IMR-90 (cell line): ENCODE data around the gene CPNE9. TPM values are rescaled to one million over a fixed set of nuclear protein-coding genes. Genes with fewer than 3 reads are reported as not detected.
A peak's percentile ranks its signal among the peaks of the same experiment; 100 is the strongest.

Source experiments
- ATAC-seq: fragments of 200-7000 bp; cut with Tn5 transposase; 2 replicates; pipeline ENCODE4 v1.9.1; 2020; ENCODE audit warnings: low read depth, mild to moderate bottlenecking, moderate library complexity
- BruUV-seq: library from RNA; stranded (reverse); fragments of 400-500 nt; replicated peaks from 2 replicates; lab custom pipeline; 2021; lab: Mats Ljungman, UMichigan
- CTCF ChIA-PET: fragments of 300-600 bp; formaldehyde crosslinking; extraction: SDS; loops from one replicate; lab custom pipeline; 2021; ENCODE audit warnings: antibody characterized with exemption; lab: Yijun Ruan, JAX
- POLR2A ChIA-PET: fragments of 300-600 bp; sonication (Branson Sonifier 250); formaldehyde crosslinking; loops from one replicate; lab custom pipeline; 2022; ENCODE audit warnings: antibody characterized with exemption; ENCODE audit not compliant: unreplicated experiment; lab: Charles Lee
- DNase-seq: peaks from one replicate; pipeline ENCODE4 v3.0.0; 2013
- H2AFZ ChIP-seq: replicated peaks from 2 replicates; pipeline ENCODE3; 2013; ENCODE audit warnings: low read length, mild to moderate bottlenecking; ENCODE audit not compliant: poor library complexity
- H2AK5ac ChIP-seq: 2 replicates; pipeline ENCODE4 v1.6.1; 2013; ENCODE audit warnings: low read depth, low read length, inconsistent platforms
- H2AK9ac ChIP-seq: replicated peaks from 2 replicates; pipeline ENCODE3; 2013; ENCODE audit warnings: mild to moderate bottlenecking, low read depth, low read length, moderate library complexity; ENCODE audit not compliant: poor library complexity
- H2BK120ac ChIP-seq: 2 replicates; pipeline ENCODE4 v1.6.1; 2013; ENCODE audit warnings: low read depth, low read length, inconsistent platforms
- H2BK15ac ChIP-seq: 3 replicates; pipeline ENCODE4 v1.6.1; 2013; ENCODE audit warnings: low read depth, low read length, inconsistent platforms
- H2BK20ac ChIP-seq: 2 replicates; pipeline ENCODE4 v1.6.1; 2013; ENCODE audit warnings: low read depth, mild to moderate bottlenecking, inconsistent platforms, low read length, moderate library complexity
- H2BK5ac ChIP-seq: 2 replicates; pipeline ENCODE4 v1.6.1; 2013; ENCODE audit warnings: mild to moderate bottlenecking, low read depth, low read length, inconsistent platforms; ENCODE audit not compliant: poor library complexity, severe bottlenecking
- H3K14ac ChIP-seq: replicated peaks from 2 replicates; pipeline ENCODE4 v1.6.1; 2013; ENCODE audit warnings: low read depth, low read length, inconsistent platforms
- H3K18ac ChIP-seq: 2 replicates; pipeline ENCODE4 v1.6.1; 2013; ENCODE audit warnings: low read depth, low read length, control low read depth
- H3K23ac ChIP-seq: 2 replicates; pipeline ENCODE4 v1.6.1; 2013; ENCODE audit warnings: low read depth, low read length, inconsistent platforms
- H3K27ac ChIP-seq: 2 replicates; pipeline ENCODE4 v1.5.1; 2013; ENCODE audit warnings: mild to moderate bottlenecking, control low read depth, low read length; ENCODE audit not compliant: insufficient read depth
- H3K27me3 ChIP-seq: 2 replicates; pipeline ENCODE4 v1.6.1; 2013; ENCODE audit warnings: low read length; ENCODE audit not compliant: control insufficient read depth, insufficient read depth
- H3K36me3 ChIP-seq: 2 replicates; pipeline ENCODE4 v1.6.1; 2013; ENCODE audit warnings: low read length, mixed read lengths; ENCODE audit not compliant: control insufficient read depth, insufficient read depth
- H3K4ac ChIP-seq: 2 replicates; pipeline ENCODE4 v1.6.1; 2013; ENCODE audit warnings: low read depth, low read length, inconsistent platforms
- H3K4me1 ChIP-seq: 2 replicates; pipeline ENCODE4 v1.6.1; 2013; ENCODE audit warnings: low read length, mixed read lengths; ENCODE audit not compliant: control insufficient read depth, insufficient read depth
- H3K4me2 ChIP-seq: 2 replicates; pipeline ENCODE4 v1.6.1; 2013; ENCODE audit warnings: low read depth, mild to moderate bottlenecking, control low read depth, low read length, moderate library complexity
- H3K4me3 ChIP-seq: 2 replicates; pipeline ENCODE4 v1.5.1; 2013; ENCODE audit warnings: low read depth, mild to moderate bottlenecking, control low read depth, low read length, moderate library complexity; ENCODE audit not compliant: insufficient read depth
- H3K56ac ChIP-seq: 2 replicates; pipeline ENCODE4 v1.6.1; 2013; ENCODE audit warnings: low read length, inconsistent platforms; ENCODE audit not compliant: insufficient read depth; ENCODE audit errors: extremely low read depth
- H3K79me1 ChIP-seq, 2 experiments: 2 replicates each; pipeline ENCODE4 v1.6.1; 2013; ENCODE audit warnings: low read length in 2 of 2, inconsistent platforms in 1 of 2, low read depth in 1 of 2
- H3K9ac ChIP-seq: 2 replicates; pipeline ENCODE4 v1.6.1; 2013; ENCODE audit warnings: low read depth, low read length, control low read depth
- H3K9me1 ChIP-seq: 2 replicates; pipeline ENCODE4 v1.6.1; 2013; ENCODE audit warnings: low read length, inconsistent platforms; ENCODE audit not compliant: insufficient read depth
- H3K9me3 ChIP-seq: 2 replicates; pipeline ENCODE4 v1.6.1; 2013; ENCODE audit warnings: low read length; ENCODE audit not compliant: control insufficient read depth, insufficient read depth
- H4K20me1 ChIP-seq: 2 replicates; pipeline ENCODE4 v1.6.1; 2013; ENCODE audit warnings: low read length, inconsistent platforms; ENCODE audit not compliant: insufficient read depth
- H4K5ac ChIP-seq: 2 replicates; pipeline ENCODE4 v1.6.1; 2013; ENCODE audit warnings: mild to moderate bottlenecking, low read depth, low read length, control low read depth
- H4K8ac ChIP-seq, 2 experiments: 2 replicates each; pipeline ENCODE4 v1.6.1; 2013; ENCODE audit warnings: low read depth in 2 of 2, low read length in 2 of 2, control low read depth in 1 of 2, inconsistent platforms in 1 of 2
- H4K91ac ChIP-seq: 2 replicates; pipeline ENCODE4 v1.6.1; 2013; ENCODE audit warnings: low read depth, low read length, inconsistent platforms; ENCODE audit not compliant: insufficient read depth
- BHLHE40 ChIP-seq: fragments of 150-350 bp; IDR thresholded peaks from 2 replicates; pipeline ENCODE4 v1.6.1; 2016; ENCODE audit warnings: mild to moderate bottlenecking, low read depth, low read length
- CEBPB ChIP-seq: IDR thresholded peaks from 2 replicates; pipeline ENCODE4 v1.6.1; 2012; ENCODE audit warnings: low read depth, low read length, improper control_type of control experiment
- CHD1 ChIP-seq: IDR thresholded peaks from 2 replicates; pipeline ENCODE4 v1.6.1; 2012; ENCODE audit warnings: low read depth, low read length, improper control_type of control experiment
- CTCF ChIP-seq: conservative IDR thresholded peaks from 2 replicates; pipeline ENCODE4 v1.5.1; 2012; ENCODE audit warnings: mild to moderate bottlenecking, low read depth, low read length, improper control_type of control experiment
- FOS ChIP-seq: fragments of 150-350 bp; IDR thresholded peaks from 2 replicates; pipeline ENCODE4 v1.6.1; 2016; ENCODE audit warnings: low read depth, low read length
- MAFK ChIP-seq: IDR thresholded peaks from 2 replicates; pipeline ENCODE4 v1.6.1; 2012; ENCODE audit warnings: low read depth, low read length, improper control_type of control experiment
- MAZ ChIP-seq: IDR thresholded peaks from 2 replicates; pipeline ENCODE4 v1.6.1; 2012; ENCODE audit warnings: low read depth, mild to moderate bottlenecking, low read length, improper control_type of control experiment, moderate library complexity, borderline replicate concordance
- MXI1 ChIP-seq: IDR thresholded peaks from 2 replicates; pipeline ENCODE4 v1.6.1; 2012; ENCODE audit warnings: low read depth, mild to moderate bottlenecking, low read length, moderate library complexity, borderline replicate concordance
- NFE2L2 ChIP-seq: fragments of 150-350 bp; IDR thresholded peaks from 2 replicates; pipeline ENCODE4 v1.6.1; 2016; ENCODE audit warnings: low read depth, mild to moderate bottlenecking, low read length
- POLR2A ChIP-seq: IDR thresholded peaks from 2 replicates; pipeline ENCODE4 v1.6.1; 2012; ENCODE audit warnings: mild to moderate bottlenecking, low read depth, low read length
- RAD21 ChIP-seq: IDR thresholded peaks from 2 replicates; pipeline ENCODE4 v1.6.1; 2012; ENCODE audit warnings: low read length, improper control_type of control experiment
- RCOR1 ChIP-seq: IDR thresholded peaks from 2 replicates; pipeline ENCODE4 v1.6.1; 2012; ENCODE audit warnings: mild to moderate bottlenecking, low read length, improper control_type of control experiment; ENCODE audit not compliant: insufficient replicate concordance
- RFX5 ChIP-seq: IDR thresholded peaks from 2 replicates; pipeline ENCODE4 v1.8.0; 2012; ENCODE audit warnings: low read depth, mild to moderate bottlenecking, low read length, moderate library complexity
- SMC3 ChIP-seq: fragments of 150-350 bp; IDR thresholded peaks from 2 replicates; pipeline ENCODE4 v1.6.1; 2016; ENCODE audit warnings: low read depth, mild to moderate bottlenecking, antibody characterized with exemption, low read length, moderate library complexity
- WGBS, 2 experiments: methylation state at CpG; one replicate each; pipeline versions ENCODE4 v1.1.5 to v1.1.7; 2013; ENCODE audit warnings: missing lambda C conversion rate in 2 of 2; ENCODE audit not compliant: insufficient read length in 1 of 2; ENCODE audit errors: extremely low coverage in 2 of 2; 5-methylcytosine and 5-hydroxymethylcytosine counted together
- dilution Hi-C: fragments of 300-500 bp; cut with HindIII; formaldehyde crosslinking; loops from one replicate; pipeline ENCODE4 v1.14.3; 2018; ENCODE audit warnings: low sequenced_read_pairs; ENCODE audit not compliant: unreplicated experiment
- in situ Hi-C: fragments of 300-500 bp; cut with MboI; formaldehyde crosslinking; loops from 3 replicates; pipeline ENCODE4 v1.14.3; 2019; ENCODE audit warnings: low sequenced_read_pairs, inconsistent platforms, mixed read lengths
- intact Hi-C: fragments of 100-400 bp; cut with micrococcal nuclease; formaldehyde crosslinking; loops from 2 replicates; pipeline ENCODE4 v1.10.0; 2022
- polyA plus RNA-seq, 3 experiments: library from polyadenylated mRNA; depleted of rRNA; stranded (reverse); fragments of >200 nt; gene quantifications; 2 replicates each; pipeline ENCODE4 v1.2.3, GENCODE V29; 2012; ENCODE audit warnings: low replicate concordance in 1 of 3
- total RNA-seq: library from RNA; depleted of rRNA; stranded (reverse); fragments of >200 nt; gene quantifications from 2 replicates; pipeline ENCODE4 v1.2.3, GENCODE V29; 2012
- TF ChIP-seq, protein P1 (sequence below): fragments of 150-350 bp; IDR thresholded peaks from 2 replicates; pipeline ENCODE4 v1.6.1; 2016; ENCODE audit warnings: low read depth, mild to moderate bottlenecking, low read length, moderate library complexity, borderline replicate concordance
- TF ChIP-seq, protein P2 (sequence below): fragments of 150-350 bp; IDR thresholded peaks from 2 replicates; pipeline ENCODE4 v1.6.1; 2017; ENCODE audit warnings: mild to moderate bottlenecking, antibody characterized with exemption, low read length, low read depth

The CPNE9 gene
- total and polyA plus RNA-seq, 2 of the 4 experiments (the other 2 are of a cell fraction) = not detected

DNA sequence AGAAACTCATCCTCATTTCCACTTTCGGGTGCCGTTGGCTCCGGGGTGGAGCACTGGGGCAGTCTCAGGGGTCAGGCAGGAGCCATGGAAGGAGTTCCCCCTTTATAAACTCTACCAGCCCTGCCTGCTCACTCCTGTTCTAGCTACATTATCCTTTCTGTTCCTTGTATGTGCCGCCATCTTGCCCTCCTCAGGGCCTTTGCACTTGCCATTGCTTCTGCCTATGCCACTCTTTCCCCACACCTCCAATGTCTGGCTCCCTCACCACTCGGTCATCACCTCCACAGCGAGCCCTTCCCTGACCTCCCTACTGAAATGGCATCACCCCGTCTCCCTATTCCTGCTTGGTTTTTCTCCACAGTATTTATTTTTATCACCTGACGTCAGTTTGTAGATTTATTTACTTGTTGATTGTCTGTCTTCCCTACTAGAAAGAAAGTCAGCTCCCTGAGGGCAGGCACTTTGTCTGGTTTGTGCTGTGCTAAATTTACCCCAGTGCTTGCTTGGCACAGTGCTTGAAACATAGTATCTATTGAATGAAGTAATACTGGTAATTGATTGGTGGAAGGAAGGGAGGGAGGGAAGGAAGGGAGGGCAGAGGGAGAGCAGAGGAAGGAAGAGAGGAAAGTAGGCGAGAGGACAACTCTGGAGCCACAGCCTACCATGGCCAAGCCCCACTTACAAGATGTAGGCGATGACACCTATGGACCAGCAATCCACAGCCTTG, 57.3 kb downstream of the CPNE9 start:
- Histone ChIP-seq H3K9me3 (no peaks in the 10 kb centered on the region), H2AFZ (no peak overlapping the region), H2BK5ac (no peak overlapping the region), H3K79me1 (peaks cover 0 to 15% of the 10 kb centered on the region in 2 experiments; a peak in 3 of 4 replicates), H3K23ac (no peak overlapping the region), H2BK15ac (no peak overlapping the region), H3K4me3 (no peak overlapping the region), H3K18ac (no peak overlapping the region), H3K9me1 (peaks cover 11% of the 10 kb centered on the region), H2BK20ac (no peak overlapping the region), H2BK120ac (no peak overlapping the region), H4K20me1 (no peaks in the 10 kb centered on the region; the same call in 1 of the 2 replicates), H3K4me2 (no peak overlapping the region), H3K4ac (no peak overlapping the region), H3K27me3 (no peaks in the 10 kb centered on the region), H3K14ac (no peak overlapping the region), H4K5ac (no peak overlapping the region), H2AK5ac (no peak overlapping the region), H3K4me1 (no peaks in the 10 kb centered on the region), H2AK9ac (no peak overlapping the region), H3K36me3 (peaks cover 41% of the 10 kb centered on the region), H4K91ac (no peak overlapping the region), H3K9ac (no peak overlapping the region), H4K8ac (no peak overlapping the region), H3K27ac (no peak overlapping the region), H3K56ac (0 out of 2 replicates have a peak overlapping the region, but pooled peaks have one; percentile 6)
- TF ChIP-seq MAFK = no peak
- no peak for TF ChIP-seq RFX5
- no peak for TF ChIP-seq POLR2A
- no peak for TF ChIP-seq FOS
- TF ChIP-seq SMC3 = no peak
- no peak for TF ChIP-seq RCOR1
- no peak for TF ChIP-seq RAD21
- TF ChIP-seq, protein P1, sequence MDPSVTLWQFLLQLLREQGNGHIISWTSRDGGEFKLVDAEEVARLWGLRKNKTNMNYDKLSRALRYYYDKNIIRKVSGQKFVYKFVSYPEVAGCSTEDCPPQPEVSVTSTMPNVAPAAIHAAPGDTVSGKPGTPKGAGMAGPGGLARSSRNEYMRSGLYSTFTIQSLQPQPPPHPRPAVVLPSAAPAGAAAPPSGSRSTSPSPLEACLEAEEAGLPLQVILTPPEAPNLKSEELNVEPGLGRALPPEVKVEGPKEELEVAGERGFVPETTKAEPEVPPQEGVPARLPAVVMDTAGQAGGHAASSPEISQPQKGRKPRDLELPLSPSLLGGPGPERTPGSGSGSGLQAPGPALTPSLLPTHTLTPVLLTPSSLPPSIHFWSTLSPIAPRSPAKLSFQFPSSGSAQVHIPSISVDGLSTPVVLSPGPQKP = no peak
- TF ChIP-seq, protein P2, sequence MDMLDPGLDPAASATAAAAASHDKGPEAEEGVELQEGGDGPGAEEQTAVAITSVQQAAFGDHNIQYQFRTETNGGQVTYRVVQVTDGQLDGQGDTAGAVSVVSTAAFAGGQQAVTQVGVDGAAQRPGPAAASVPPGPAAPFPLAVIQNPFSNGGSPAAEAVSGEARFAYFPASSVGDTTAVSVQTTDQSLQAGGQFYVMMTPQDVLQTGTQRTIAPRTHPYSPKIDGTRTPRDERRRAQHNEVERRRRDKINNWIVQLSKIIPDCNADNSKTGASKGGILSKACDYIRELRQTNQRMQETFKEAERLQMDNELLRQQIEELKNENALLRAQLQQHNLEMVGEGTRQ = no peak
- no peak for TF ChIP-seq CTCF
- TF ChIP-seq CEBPB = no peak
- no peak for TF ChIP-seq CHD1
- TF ChIP-seq NFE2L2 = no peak
- no peak for TF ChIP-seq MXI1
- no peak for TF ChIP-seq MAZ
- no peak for TF ChIP-seq BHLHE40
- ChIA-PET CTCF (no interaction called here), POLR2A (no interaction called here)
- no peak for ATAC-seq
- intact Hi-C loops (no loop called here), dilution Hi-C loops (no loop called here), in situ Hi-C loops (no loop called here)
- no TSS peak for BruUV-seq
- 98% methylated on average over 5 of the region's 10 CpGs; no CpG with 5 or more reads in 1 of the 2 experiments for whole genome bisulfite sequencing, 2 experiments
- no peak for DNase-seq
